HepG2 (cell line): ENCODE measurements around the gene GIPC1. TPM values are rescaled to one million over a fixed set of nuclear protein-coding genes. Genes with fewer than 3 reads are reported as not detected.
A peak's percentile ranks its signal among the peaks of the same experiment; 100 is the strongest.

Source experiments
- ATAC-seq: fragments of 200-7000 bp; cut with Tn5 transposase; 3 replicates; pipeline ENCODE4 v1.9.1; 2020; ENCODE audit warnings: mild to moderate bottlenecking, moderate library complexity
- BruUV-seq: library from RNA; stranded (reverse); fragments of 400-500 nt; replicated peaks from 2 replicates; lab custom pipeline; 2021; lab: Mats Ljungman, UMichigan
- CTCF ChIA-PET: fragments of 300-600 bp; formaldehyde crosslinking; extraction: SDS; loops from one replicate; lab custom pipeline; 2021; ENCODE audit warnings: low total read pairs, inconsistent platforms, low intra/inter-chr PET ratio; lab: Yijun Ruan, JAX
- POLR2A ChIA-PET: fragments of 350-600 bp; sonication (Branson Sonifier 250); formaldehyde crosslinking; loops from one replicate; lab custom pipeline; 2020; ENCODE audit warnings: antibody characterized with exemption, inconsistent platforms; lab: Yijun Ruan, JAX
- DNase-seq: peaks from one replicate; pipeline ENCODE4 v3.0.0-alpha.2; 2015; ENCODE audit warnings: low spot score
- FAIRE-seq: peaks from 3 replicates; lab custom pipeline; 2011; peaks lifted over from hg19 to GRCh38; lab: Jason Lieb, UNC
- H2AFZ ChIP-seq: one replicate; pipeline ENCODE4 v1.6.1; 2011; ENCODE audit warnings: low read length, inconsistent platforms
- H3K27ac ChIP-seq: fragments of 300-600 bp; 3 replicates; pipeline ENCODE4 v1.8.0; 2011; ENCODE audit warnings: mixed run types, mild to moderate bottlenecking, mixed read lengths, low read length, inconsistent platforms; ENCODE audit not compliant: insufficient read depth; ENCODE audit errors: extremely low read length
- H3K27me3 ChIP-seq, 2 experiments: fragments of 200-600 bp in 1 of 2; 2 replicates in 1 of 2; 3 replicates in 1 of 2; pipeline versions ENCODE4 v1.6.0 to v1.8.0; 2011; ENCODE audit warnings: low read length in 2 of 2, mild to moderate bottlenecking in 2 of 2, moderate library complexity in 2 of 2, inconsistent platforms in 1 of 2; ENCODE audit not compliant: insufficient read depth in 2 of 2, control insufficient read depth in 1 of 2
- H3K36me3 ChIP-seq, 2 experiments: fragments of 200-600 bp in 1 of 2; replicated peaks in 1 of 2; 2 replicates in 1 of 2; 3 replicates in 1 of 2; pipeline versions ENCODE4 v1.5.1 to v1.8.0; 2011; ENCODE audit warnings: low read length in 2 of 2, inconsistent platforms in 1 of 2; ENCODE audit not compliant: insufficient read depth in 2 of 2, control insufficient read depth in 1 of 2
- H3K4me1 ChIP-seq: 2 replicates; pipeline ENCODE4 v1.5.1; 2012; ENCODE audit warnings: low read length, inconsistent platforms; ENCODE audit not compliant: insufficient read depth
- H3K4me2 ChIP-seq: 2 replicates; pipeline ENCODE4 v1.6.0; 2011; ENCODE audit warnings: low read depth, low read length, inconsistent platforms
- H3K4me3 ChIP-seq, 3 experiments: fragments of 200-600 bp in 1 of 3; sonication (generic), shearing (Covaris generic) in 1 of 3; replicated peaks in 1 of 3; 2 replicates each; pipeline ENCODE4 v1.5.1; 2011 to 2016; ENCODE audit warnings: low read length in 3 of 3, inconsistent platforms in 2 of 3, low read depth in 2 of 3, mild to moderate bottlenecking in 2 of 3, control low read depth in 1 of 3, mixed read lengths in 1 of 3; ENCODE audit not compliant: insufficient read depth in 1 of 3
- H3K79me2 ChIP-seq: one replicate; pipeline ENCODE4 v1.6.1; 2011; ENCODE audit warnings: low read length, inconsistent platforms; ENCODE audit not compliant: insufficient read depth
- H3K9ac ChIP-seq: 2 replicates; pipeline ENCODE4 v1.6.0; 2011; ENCODE audit warnings: mild to moderate bottlenecking, low read depth, low read length, inconsistent platforms; ENCODE audit not compliant: insufficient read depth
- H3K9me3 ChIP-seq: 2 replicates; pipeline ENCODE4 v1.5.1; 2012; ENCODE audit warnings: mild to moderate bottlenecking, low read length
- H4K20me1 ChIP-seq: 2 replicates; pipeline ENCODE4 v1.6.0; 2011; ENCODE audit warnings: inconsistent platforms, mild to moderate bottlenecking, low read length, moderate library complexity; ENCODE audit not compliant: insufficient read depth
- ATF3 ChIP-seq: sonication (generic); formaldehyde crosslinking; IDR thresholded peaks from 2 replicates; pipeline ENCODE4 v1.4.0; 2020; ENCODE audit warnings: missing genetic modification reagents
- EED ChIP-seq: sonication (generic); formaldehyde crosslinking; IDR thresholded peaks from 2 replicates; pipeline ENCODE4 v1.5.0; 2020; ENCODE audit warnings: mild to moderate bottlenecking, missing genetic modification reagents
- KAT8 ChIP-seq: IDR thresholded peaks from 2 replicates; pipeline ENCODE4 v1.6.1; 2016; ENCODE audit warnings: missing genetic modification reagents, missing compliant biosample characterization
- NFATC3 ChIP-seq: sonication (generic); formaldehyde crosslinking; IDR thresholded peaks from 2 replicates; pipeline ENCODE4 v1.5.1; 2020; ENCODE audit warnings: mild to moderate bottlenecking, missing genetic modification reagents
- POLR2A ChIP-seq, 2 experiments: IDR thresholded peaks; 2 replicates each; pipeline ENCODE4 v1.6.1; 2011; ENCODE audit warnings: low read depth in 2 of 2, low read length in 2 of 2, mild to moderate bottlenecking in 1 of 2, moderate library complexity in 1 of 2; ENCODE audit not compliant: insufficient read depth in 1 of 2
- POLR2AphosphoS5 ChIP-seq: IDR thresholded peaks from 2 replicates; pipeline ENCODE4 v1.6.1; 2012; ENCODE audit warnings: low read depth, low read length
- POLR2G ChIP-seq: fragments of 200-400 bp; formaldehyde crosslinking; IDR thresholded peaks from 2 replicates; pipeline ENCODE4 v1.6.1; 2018; ENCODE audit warnings: mild to moderate bottlenecking, low read depth, low read length, moderate library complexity
- SOX13 ChIP-seq, 3 experiments: fragments of 450-650 bp in 1 of 3; sonication (generic) in 1 of 3; formaldehyde crosslinking in 1 of 3; IDR thresholded peaks in 2 of 3; conservative IDR thresholded peaks in 1 of 3; 2 replicates each; pipeline versions ENCODE4 v1.5.0 to v1.6.1; 2016 to 2020; ENCODE audit warnings: antibody characterized with exemption in 1 of 3, mild to moderate bottlenecking in 1 of 3, missing compliant biosample characterization in 1 of 3, missing genetic modification reagents in 1 of 3, moderate library complexity in 1 of 3
- ZFP36 ChIP-seq: fragments of 150-350 bp; IDR thresholded peaks from 2 replicates; pipeline ENCODE4 v1.6.1; 2018; ENCODE audit warnings: borderline replicate concordance, low read length, low read depth; ENCODE audit not compliant: partially characterized antibody
- ZMYM2 ChIP-seq: sonication (generic); formaldehyde crosslinking; IDR thresholded peaks from 2 replicates; pipeline ENCODE4 v1.8.0; 2022; ENCODE audit warnings: mild to moderate bottlenecking, missing genetic modification reagents
- ZNF691 ChIP-seq: sonication (generic); formaldehyde crosslinking; IDR thresholded peaks from 2 replicates; pipeline ENCODE4 v1.4.0; 2020; ENCODE audit warnings: missing genetic modification reagents, low read depth, mild to moderate bottlenecking, borderline replicate concordance
- ZNF772 ChIP-seq: sonication (generic); formaldehyde crosslinking; IDR thresholded peaks from 2 replicates; pipeline ENCODE4 v1.5.0; 2020; ENCODE audit warnings: mild to moderate bottlenecking, missing genetic modification reagents
- ZNF776 ChIP-seq: sonication (generic); formaldehyde crosslinking; IDR thresholded peaks from 2 replicates; pipeline ENCODE4 v1.4.0; 2020; ENCODE audit warnings: mild to moderate bottlenecking, missing genetic modification reagents
- ZNF788 ChIP-seq: sonication (generic); formaldehyde crosslinking; IDR thresholded peaks from 2 replicates; pipeline ENCODE4 v1.5.0; 2020; ENCODE audit warnings: mild to moderate bottlenecking, missing genetic modification reagents, borderline replicate concordance
- ZSCAN22 ChIP-seq: sonication (generic); formaldehyde crosslinking; IDR thresholded peaks from 2 replicates; pipeline ENCODE4 v1.4.0; 2020; ENCODE audit warnings: mild to moderate bottlenecking, missing genetic modification reagents
- ZSCAN31 ChIP-seq: sonication (generic); formaldehyde crosslinking; IDR thresholded peaks from 2 replicates; pipeline ENCODE4 v1.5.0; 2020; ENCODE audit warnings: low read depth, mild to moderate bottlenecking, missing genetic modification reagents
- WGBS: methylation state at CpG from one replicate; pipeline ENCODE4 v1.1.6; 2017; ENCODE audit warnings: low lambda C conversion rate; 5-methylcytosine and 5-hydroxymethylcytosine counted together
- in situ Hi-C: cut with HindIII; loops from 2 replicates; pipeline ENCODE4 v1.10.0; 2017; ENCODE audit warnings: low pct_unique_long_range_greater_than_20kb; ENCODE audit not compliant: extremely low pct_ligation_motif_present
- intact Hi-C: fragments of 100-400 bp; cut with micrococcal nuclease; formaldehyde crosslinking; loops from one replicate; pipeline ENCODE4 v1.10.0; 2022; ENCODE audit not compliant: unreplicated experiment
- polyA plus RNA-seq, 8 experiments: library from polyadenylated mRNA; depleted of rRNA in 3 of 8; stranded (reverse) in 7 of 8; unstranded in 1 of 8; fragments of >200 nt; fragmentation: Illumina TruSeq in 4 of 8; extraction: Trizol in 4 of 8; gene quantifications; 2 replicates each; pipeline versions ENCODE4 v1.2.1 to v1.2.3, GENCODE V29; 2011 to 2016; ENCODE audit warnings: low read depth in 4 of 8, missing spikeins in 1 of 8, mixed read lengths in 1 of 8; ENCODE audit not compliant: insufficient read depth in 1 of 8
- total RNA-seq, 5 experiments: library from RNA; depleted of rRNA; stranded (reverse); fragments of >200 nt; fragmentation: Illumina TruSeq; extraction: Trizol; gene quantifications; 2 replicates each; pipeline ENCODE4 v1.2.3, GENCODE V29; 2016; ENCODE audit warnings: low read depth in 1 of 5

Gene GIPC1
- total and polyA plus RNA-seq, 2 of the 13 experiments (the other 11 are each of a cell fraction or from before 2014, with no cell fraction given) = 27.1 to 48.1 TPM

- no peaks in the 10 kb centered on the region for H4K20me1 ChIP-seq
- TF ChIP-seq ZNF691 (no peak), ZFP36 (peak; percentile 66), ZNF772 (CRISPR knock-in tag) (peak; percentile 46; the same call in 1 of the 2 replicates), POLR2AphosphoS5 (0 out of 2 replicates have a peak, but pooled peaks have one; percentile 12), ATF3 (0 out of 2 replicates have a peak, but pooled peaks have one; percentile 16), ZNF776 (CRISPR knock-in tag) (0 out of 2 replicates have a peak, but pooled peaks have one; percentile 4), SOX13 (IDR thresholded peaks at IDR 0.05) (no peak), SOX13 (CRISPR knock-in tag; conservative IDR thresholded peaks at IDR 0.05 in 1 of 2, IDR thresholded peaks at IDR 0.05 in 1 of 2) (no peak), POLR2A (IDR thresholded peaks at IDR 0.05; ENCODE audit: insufficient read depth in 1 of 2, low read depth in 2 of 2, low read length in 2 of 2) (0 out of 4 replicates have a peak, but pooled peaks of 1 of the 2 experiments have one; percentile 32), EED (0 out of 2 replicates have a peak, but pooled peaks have one; percentile 30), ZNF788 (CRISPR knock-in tag) (0 out of 2 replicates have a peak, but pooled peaks have one; percentile 10), KAT8 (CRISPR knock-in tag) (no peak), ZMYM2 (CRISPR knock-in tag) (0 out of 2 replicates have a peak, but pooled peaks have one; percentile 11), ZSCAN31 (0 out of 2 replicates have a peak, but pooled peaks have one; percentile 22), POLR2G (0 out of 2 replicates have a peak, but pooled peaks have one; percentile 8), ZSCAN22 (CRISPR knock-in tag) (peak; percentile 100), NFATC3 (CRISPR knock-in tag) (0 out of 2 replicates have a peak, but pooled peaks have one; percentile 2)
- TF ChIP-seq, all 625 proteins: peak for 13
- CTCF ChIA-PET = no interaction called here
- WGBS = 1% methylated on average over 7 of the region's 7 CpGs
- peak overlapping the region; percentile 95 for H3K4me2 ChIP-seq
- peaks cover 13% of the 10 kb centered on the region for H3K79me2 ChIP-seq
- FAIRE-seq (peak; percentile 32), DNase-seq (no peak), ATAC-seq (peak; percentile 38)
- peak overlapping the region; percentile 45 for H3K27ac ChIP-seq
- peak overlapping the region; percentile 58 for H3K9ac ChIP-seq
- TSS peak; percentile 88 for BruUV-seq
- peak overlapping the region; percentile 38 for H2AFZ ChIP-seq
- intact Hi-C loops = no loop called here
- H3K4me1 ChIP-seq = peaks cover 37% of the 10 kb centered on the region
- in situ Hi-C loops = no loop called here
- no peaks in the 10 kb centered on the region for H3K36me3 ChIP-seq
- peak overlapping the region; percentile 47 to 72 (median 49) for H3K4me3 ChIP-seq
- no peaks in the 10 kb centered on the region for H3K27me3 ChIP-seq
- H3K9me3 ChIP-seq = no peaks in the 10 kb centered on the region
- POLR2A ChIA-PET = interaction anchor here (0.9 to 8.5 kb wide), 7 partner anchors 9 to 77 kb away, joined by 3 to 123 read pairs (median 4); partner anchors contain the start of gene DNAJB1
Measured at GRCh38 chr19:14496834-14497227, 904 bp upstream of the GIPC1 start.
